Endometrial microvascular endothelial cells (primary cell): Measurements from ENCODE around the gene ZKSCAN1. TPM values are rescaled to one million over a fixed set of nuclear protein-coding genes. Genes with fewer than 3 reads are reported as not detected.
"Not testable (repeated sequence)": the region's sequence is repeated elsewhere in the genome, so short reads cannot be mapped to it uniquely, and the experiment has no call there.

Source experiments
- in situ Hi-C: cut with HindIII; loops from 2 replicates; pipeline ENCODE4 v1.10.0; 2017; ENCODE audit warnings: low sequenced_read_pairs, low pct_unique_long_range_greater_than_20kb; ENCODE audit errors: inconsistent ontology term
- total RNA-seq: library from RNA; depleted of rRNA; stranded (reverse); fragments of >200 nt; gene quantifications from one replicate; pipeline ENCODE4 v1.2.3, GENCODE V29; 2015; ENCODE audit errors: inconsistent ontology term

Gene ZKSCAN1
- total RNA-seq, 1 donor from 2014 or later = 13.8 TPM

- in situ Hi-C loops = no loop called here
Measured at GRCh38 chr7:99996755-99997544, 18.4 kb upstream of the ZKSCAN1 start.

GRCh38 chr7:99997545-99998137, 17.8 kb upstream of the ZKSCAN1 start:
- in situ Hi-C loops = no loop called here

GRCh38 chr7:100000239-100000638, 15.2 kb upstream of the ZKSCAN1 start:
- in situ Hi-C loops = no loop called here

GRCh38 chr7:100003711-100004661, 11.4 kb upstream of the ZKSCAN1 start:
- in situ Hi-C loops = no loop called here

- in situ Hi-C loops = no loop called here
Measured at GRCh38 chr7:100007887-100008286, 7.5 kb upstream of the ZKSCAN1 start.

- in situ Hi-C loops = no loop called here
Measured at GRCh38 chr7:100008525-100008924, 6.9 kb upstream of the ZKSCAN1 start.

- in situ Hi-C loops = not testable (repeated sequence)
Measured at GRCh38 chr7:100009952-100010351, 5.4 kb upstream of the ZKSCAN1 start.

GRCh38 chr7:100010901-100011300, 4.5 kb upstream of the ZKSCAN1 start:
- in situ Hi-C loops = no loop called here

- in situ Hi-C loops = no loop called here
Measured at GRCh38 chr7:100011516-100011915, 3.9 kb upstream of the ZKSCAN1 start.

GRCh38 chr7:100012385-100013327, 2.7 kb upstream of the ZKSCAN1 start:
- in situ Hi-C loops = not testable (repeated sequence)

GRCh38 chr7:100013328-100013676, 2.1 kb upstream of the ZKSCAN1 start:
- in situ Hi-C loops = no loop called here

GRCh38 chr7:100016215-100016901, 962 bp downstream of the ZKSCAN1 start:
- in situ Hi-C loops = no loop called here

GRCh38 chr7:100017300-100017699, 1.9 kb downstream of the ZKSCAN1 start:
- in situ Hi-C loops = no loop called here

GRCh38 chr7:100017875-100018274, 2.5 kb downstream of the ZKSCAN1 start:
- in situ Hi-C loops = no loop called here

- in situ Hi-C loops = no loop called here
Measured at GRCh38 chr7:100019908-100020307, 4.5 kb downstream of the ZKSCAN1 start.

- in situ Hi-C loops = no loop called here
Measured at GRCh38 chr7:100021297-100021696, 5.9 kb downstream of the ZKSCAN1 start.

GRCh38 chr7:100022621-100023020, 7.2 kb downstream of the ZKSCAN1 start:
- in situ Hi-C loops = no loop called here

- in situ Hi-C loops = no loop called here
Measured at GRCh38 chr7:100023526-100023925, 8.1 kb downstream of the ZKSCAN1 start.
